Activated CD4-positive, alpha-beta T cell treated with anti-CD3 and anti-CD28 coated beads, Interleukin-10, Interleukin-2, amounts not matched to agents 100 ng/mL and 50 ng/mL, durations not matched to agents 16 hours and 8 hours (primary cell): ENCODE measurements around the gene GLYATL3.

Experiments used
- DNase-seq: peaks from one replicate; pipeline ENCODE4 v3.0.0-alpha.2; 2020

Gene GLYATL3

DNA sequence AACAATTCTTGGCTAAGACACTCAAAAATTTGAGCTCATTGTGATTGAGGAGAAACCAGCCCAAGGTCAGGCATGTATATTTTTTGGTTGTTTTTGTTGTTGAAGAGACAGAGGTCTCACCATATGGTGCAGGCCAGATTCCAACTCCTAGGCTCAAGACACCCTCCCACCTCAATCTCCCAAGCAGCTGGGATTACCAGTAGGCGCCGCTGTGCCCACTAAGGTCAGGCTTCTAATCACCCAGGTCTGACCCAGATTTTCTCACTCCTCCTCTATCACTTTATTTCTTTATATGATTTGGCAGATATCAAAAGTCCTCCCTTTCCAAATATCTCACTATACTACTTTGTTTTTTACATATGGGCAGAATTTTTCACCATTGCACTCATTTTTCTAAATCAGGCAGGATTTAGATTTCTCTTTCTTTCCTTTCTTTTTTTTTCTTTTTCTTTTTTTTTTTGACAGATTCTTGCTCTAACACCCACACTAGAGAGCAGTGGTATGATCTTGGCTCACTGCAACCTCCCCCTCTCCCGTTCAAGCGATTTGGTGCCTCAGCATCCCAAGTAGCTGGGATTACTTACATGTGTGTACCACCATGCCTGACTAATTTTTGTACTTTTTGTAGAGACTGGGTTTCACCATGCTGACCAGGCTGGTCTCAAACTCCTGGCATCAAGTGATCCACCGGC is 49.0 kb downstream of the GLYATL3 start:
- DNase-seq, result no peak

DNA sequence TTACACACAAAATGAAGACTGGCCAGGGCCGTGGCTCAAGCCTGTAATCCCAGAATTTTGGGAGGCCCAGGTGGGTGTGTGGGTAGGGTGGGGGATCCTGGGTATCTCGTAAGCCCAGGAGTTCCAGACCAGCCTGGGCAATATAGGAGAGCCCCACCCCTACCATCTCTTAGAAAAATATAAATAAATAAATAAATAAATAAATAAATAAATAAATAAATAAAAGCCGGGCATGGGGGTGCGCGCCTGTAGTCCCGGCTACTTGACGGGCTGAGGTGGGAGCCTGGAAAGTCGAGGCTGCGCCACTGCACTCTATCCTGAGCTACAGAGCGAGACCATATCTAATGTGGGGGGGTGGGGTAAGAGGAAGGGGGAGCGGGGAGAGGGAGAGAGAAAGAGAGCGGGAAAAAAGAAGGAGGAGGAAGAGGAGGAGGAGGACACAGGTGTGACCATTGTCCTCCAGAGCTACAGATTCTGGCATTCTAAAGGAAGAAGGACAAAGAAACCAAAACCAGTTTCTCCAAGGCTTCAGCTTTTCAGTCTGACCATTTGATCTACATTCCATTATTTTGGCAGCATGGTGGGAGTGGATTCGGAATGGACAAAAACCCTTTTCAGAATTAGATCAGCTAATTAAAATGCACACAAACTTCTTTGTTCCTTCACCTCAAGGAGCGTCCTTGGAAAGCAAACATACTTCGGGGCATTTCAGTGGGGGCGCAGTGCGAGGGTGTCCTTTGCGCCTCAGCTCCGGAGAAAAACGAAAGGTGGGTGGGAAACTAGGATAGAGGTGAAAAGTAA is 50.2 kb downstream of the GLYATL3 start:
- DNase-seq, result no peak

- DNase-seq, result peak; percentile 21
These were observed 50.9 kb downstream of the GLYATL3 start, which contains the start of gene C6orf141 for GRCh38 chr6:49550492-49551077. Gene C6orf141 (plus strand): TSS chr6:49550668. CDS start chr6:49550793, 125 bp downstream.

- peak; percentile 4 for DNase-seq
These were observed 51.5 kb downstream of the GLYATL3 start for GRCh38 chr6:49551078-49551865.

GRCh38 chr6:49551866-49552129 is 52.1 kb downstream of the GLYATL3 start:
- peak; percentile 3 for DNase-seq

DNA sequence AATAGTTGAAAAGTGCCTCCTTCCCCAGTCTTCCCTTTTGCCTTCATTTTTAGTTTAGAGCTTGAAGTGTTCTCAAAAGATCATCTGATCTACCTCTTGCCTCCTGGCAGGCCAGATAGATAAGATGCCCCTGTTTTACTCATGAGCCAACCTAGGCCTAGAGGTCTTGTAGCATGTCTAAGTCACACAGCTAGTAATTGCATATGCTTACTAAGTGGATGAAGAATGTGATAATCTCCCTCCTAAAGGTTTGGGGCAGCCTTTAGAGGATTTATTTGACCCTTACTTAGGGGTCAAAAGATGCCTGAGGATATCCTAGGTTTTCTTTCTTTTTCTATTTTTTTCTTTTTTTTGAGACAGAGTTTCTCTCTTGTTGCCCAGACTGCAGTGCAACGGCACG is 52.9 kb downstream of the GLYATL3 start:
- no peak for DNase-seq

GRCh38 chr6:49553384-49553783 is 53.7 kb downstream of the GLYATL3 start:
- no peak for DNase-seq

- no peak for DNase-seq
These were observed 56.2 kb downstream of the GLYATL3 start for GRCh38 chr6:49555951-49556350.

- peak; percentile 50 for DNase-seq
These were observed 56.7 kb downstream of the GLYATL3 start for GRCh38 chr6:49556429-49556837.

- no peak for DNase-seq
These were observed 57.5 kb downstream of the GLYATL3 start for GRCh38 chr6:49557177-49557576.

GRCh38 chr6:49558238-49558637 is 58.5 kb downstream of the GLYATL3 start:
- DNase-seq, result no peak

- DNase-seq, result no peak
These were observed 63.5 kb downstream of the GLYATL3 start for GRCh38 chr6:49563006-49563886.

GRCh38 chr6:49564552-49564951 is 64.8 kb downstream of the GLYATL3 start:
- DNase-seq, result no peak

DNA sequence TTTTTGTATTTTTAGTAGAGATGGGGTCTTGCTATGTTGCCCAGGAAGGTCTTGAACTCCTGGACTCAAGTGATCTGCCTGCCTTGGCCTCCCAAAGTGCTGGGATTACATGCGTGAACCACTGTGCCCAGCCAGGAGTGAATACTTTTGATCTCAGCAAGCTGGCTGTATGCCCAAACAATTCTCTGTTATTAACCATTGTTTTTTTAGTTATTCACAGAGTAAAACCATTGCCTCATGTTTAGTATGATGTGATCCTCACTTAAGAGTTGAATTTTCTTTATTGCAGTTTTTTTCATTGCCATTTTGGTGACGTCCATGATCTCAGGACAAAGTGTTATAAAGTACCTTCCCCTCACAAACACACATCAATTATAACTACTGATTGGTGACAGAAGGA is 65.5 kb downstream of the GLYATL3 start:
- DNase-seq, result no peak

DNA sequence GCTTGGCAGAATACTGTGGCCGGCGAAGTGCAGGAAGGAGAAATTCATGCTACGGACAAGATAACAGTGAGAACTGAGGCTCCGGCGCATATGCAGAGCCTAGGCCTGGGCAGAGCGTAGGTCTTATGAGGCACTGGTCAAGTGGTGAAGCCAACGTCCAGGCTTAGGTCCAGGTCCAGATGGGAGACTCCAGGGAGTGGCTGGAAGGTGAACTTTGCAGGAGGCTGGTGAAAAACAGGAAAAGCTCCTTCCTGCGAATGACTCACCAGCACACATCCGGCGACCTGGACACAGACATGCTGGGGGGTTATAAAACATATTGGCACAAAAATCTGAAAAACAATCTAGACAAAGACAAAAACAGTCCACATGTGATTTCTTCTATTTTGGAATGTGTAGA is 66.1 kb downstream of the GLYATL3 start:
- DNase-seq, result no peak

- DNase-seq, result no peak
These were observed 70.9 kb downstream of the GLYATL3 start for GRCh38 chr6:49570474-49571079.

GRCh38 chr6:49576618-49577017 is 76.9 kb downstream of the GLYATL3 start:
- DNase-seq, result no peak
